ENCODE results near the gene SLC7A11.

GRCh38 chr4:138269175-138269574, 27.0 kb upstream of the SLC7A11 start:
- TF ChIP-seq EZH2phosphoT487 (IDR thresholded peaks at IDR 0.05; ENCODE audit: unreplicated experiment) (no peak), POLR2AphosphoS5 (IDR thresholded peaks at IDR 0.05; ENCODE audit: low read depth) (no peak), EZH2 (IDR thresholded peaks at IDR 0.05; ENCODE audit: low read depth, unreplicated experiment) (no peak)

Measured in GM23338 (cell line).